Fibroblast of pulmonary artery (primary cell): ENCODE measurements around the gene ATXN1.
A peak's percentile ranks its signal among the peaks of the same experiment; 100 is the strongest.

ENCODE experiments used
- DNase-seq: peaks from one replicate; pipeline ENCODE4 v3.0.0-alpha.2; 2010; ENCODE audit warnings: low read depth
- H3K4me3 ChIP-seq: replicated peaks from 2 replicates; pipeline ENCODE4 v1.5.1; 2011; ENCODE audit warnings: low read depth, mild to moderate bottlenecking, control low read depth, low read length, moderate library complexity
- TF ChIP-seq, protein P1 (sequence below): IDR thresholded peaks from 2 replicates; pipeline ENCODE4 v1.5.1; 2011; ENCODE audit warnings: mild to moderate bottlenecking, control low read depth, low read length, inconsistent platforms; ENCODE audit errors: missing control alignments

ATXN1 gene

DNA sequence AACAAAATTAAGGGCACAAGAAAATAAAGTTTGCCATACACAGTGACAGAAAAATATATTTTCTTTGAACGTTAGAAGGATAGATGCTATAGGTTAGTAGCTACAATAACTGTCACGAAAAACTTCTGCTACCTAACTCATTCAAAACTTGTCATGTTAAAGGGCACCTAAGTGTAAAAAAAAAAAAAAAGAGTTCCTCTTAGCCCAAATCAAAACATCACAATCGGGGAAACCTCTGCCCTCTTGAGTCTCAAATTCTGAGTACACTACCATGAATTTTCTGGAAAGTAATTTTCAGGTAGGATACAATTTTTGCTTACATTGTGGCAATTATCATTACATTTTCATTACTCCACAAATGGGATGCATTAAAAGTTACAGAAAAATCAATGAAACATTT is 5.7 kb downstream of the ATXN1 start:
- DNase-seq: no peak
- TF ChIP-seq, protein P1, sequence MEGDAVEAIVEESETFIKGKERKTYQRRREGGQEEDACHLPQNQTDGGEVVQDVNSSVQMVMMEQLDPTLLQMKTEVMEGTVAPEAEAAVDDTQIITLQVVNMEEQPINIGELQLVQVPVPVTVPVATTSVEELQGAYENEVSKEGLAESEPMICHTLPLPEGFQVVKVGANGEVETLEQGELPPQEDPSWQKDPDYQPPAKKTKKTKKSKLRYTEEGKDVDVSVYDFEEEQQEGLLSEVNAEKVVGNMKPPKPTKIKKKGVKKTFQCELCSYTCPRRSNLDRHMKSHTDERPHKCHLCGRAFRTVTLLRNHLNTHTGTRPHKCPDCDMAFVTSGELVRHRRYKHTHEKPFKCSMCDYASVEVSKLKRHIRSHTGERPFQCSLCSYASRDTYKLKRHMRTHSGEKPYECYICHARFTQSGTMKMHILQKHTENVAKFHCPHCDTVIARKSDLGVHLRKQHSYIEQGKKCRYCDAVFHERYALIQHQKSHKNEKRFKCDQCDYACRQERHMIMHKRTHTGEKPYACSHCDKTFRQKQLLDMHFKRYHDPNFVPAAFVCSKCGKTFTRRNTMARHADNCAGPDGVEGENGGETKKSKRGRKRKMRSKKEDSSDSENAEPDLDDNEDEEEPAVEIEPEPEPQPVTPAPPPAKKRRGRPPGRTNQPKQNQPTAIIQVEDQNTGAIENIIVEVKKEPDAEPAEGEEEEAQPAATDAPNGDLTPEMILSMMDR: no peak
- no peak overlapping the region for H3K4me3 ChIP-seq

GRCh38 chr6:16754876-16755275 is 6.4 kb downstream of the ATXN1 start:
- TF ChIP-seq, protein P1: no peak
- no peak for DNase-seq

GRCh38 chr6:16754274-16754673 is 7.0 kb downstream of the ATXN1 start:
- TF ChIP-seq, protein P1: no peak
- DNase-seq: no peak
- H3K4me3 ChIP-seq: no peak overlapping the region

More at GRCh38 chr6:16754876-16755275, 6.4 kb downstream of the ATXN1 start:
- no peak overlapping the region for H3K4me3 ChIP-seq

- TF ChIP-seq, protein P1: no peak
- H3K4me3 ChIP-seq: no peak overlapping the region
- DNase-seq: no peak
These were observed 7.9 kb downstream of the ATXN1 start for GRCh38 chr6:16753341-16753740.

GRCh38 chr6:16752206-16752866 is 8.9 kb downstream of the ATXN1 start:
- H3K4me3 ChIP-seq: no peak overlapping the region
- DNase-seq: peak; percentile 91

GRCh38 chr6:16751251-16751946 is 9.9 kb downstream of the ATXN1 start:
- H3K4me3 ChIP-seq: no peak overlapping the region
- no peak for DNase-seq
- TF ChIP-seq, protein P1: no peak

More at GRCh38 chr6:16752206-16752866, 8.9 kb downstream of the ATXN1 start:
- TF ChIP-seq, protein P1: no peak

GRCh38 chr6:16750566-16750965 is 10.7 kb downstream of the ATXN1 start:
- no peak for DNase-seq
- no peak overlapping the region for H3K4me3 ChIP-seq
- TF ChIP-seq, protein P1: no peak
